Endometrial microvascular endothelial cells (primary cell): ENCODE measurements around the gene CLIP2. TPM values are rescaled to one million over a fixed set of nuclear protein-coding genes. Genes with fewer than 3 reads are reported as not detected.
"Not testable (repeated sequence)": the region's sequence is repeated elsewhere in the genome, so short reads cannot be mapped to it uniquely, and the experiment has no call there.

Experiments used
- in situ Hi-C: cut with HindIII; loops from 2 replicates; pipeline ENCODE4 v1.10.0; 2017; ENCODE audit warnings: low sequenced_read_pairs, low pct_unique_long_range_greater_than_20kb; ENCODE audit errors: inconsistent ontology term
- total RNA-seq: library from RNA; depleted of rRNA; stranded (reverse); fragments of >200 nt; gene quantifications from one replicate; pipeline ENCODE4 v1.2.3, GENCODE V29; 2015; ENCODE audit errors: inconsistent ontology term

Gene CLIP2
- total RNA-seq, 1 donor from 2014 or later: 19.3 TPM

- in situ Hi-C loops: not testable (repeated sequence)
These were observed 95.6 kb downstream of the CLIP2 start for GRCh38 chr7:74384854-74385253.

- in situ Hi-C loops: no loop called here
These were observed 98.4 kb downstream of the CLIP2 start for GRCh38 chr7:74387606-74388005.

- in situ Hi-C loops: no loop called here
These were observed 99.7 kb downstream of the CLIP2 start for GRCh38 chr7:74388880-74389415.

GRCh38 chr7:74393722-74394121 lies 104.5 kb downstream of the CLIP2 start:
- in situ Hi-C loops: not testable (repeated sequence)

- in situ Hi-C loops: not testable (repeated sequence)
These were observed 105.4 kb downstream of the CLIP2 start for GRCh38 chr7:74394601-74395000.

- in situ Hi-C loops: no loop called here
These were observed 106.6 kb downstream of the CLIP2 start for GRCh38 chr7:74395745-74396311.

GRCh38 chr7:74396993-74397392 lies 107.8 kb downstream of the CLIP2 start:
- in situ Hi-C loops: no loop called here

GRCh38 chr7:74398426-74398825 lies 109.2 kb downstream of the CLIP2 start:
- in situ Hi-C loops: no loop called here

GRCh38 chr7:74399006-74399405 lies 109.8 kb downstream of the CLIP2 start:
- in situ Hi-C loops: no loop called here

- in situ Hi-C loops: loop anchor here (25.0 kb wide), 1 partner anchor 213 kb away; no protein-coding TSS in a partner anchor
These were observed 111.4 kb downstream of the CLIP2 start for GRCh38 chr7:74400420-74401136.

GRCh38 chr7:74401137-74401859 lies 112.1 kb downstream of the CLIP2 start:
- in situ Hi-C loops: loop anchor here (25.0 kb wide), 1 partner anchor 214 kb away; no protein-coding TSS in a partner anchor

GRCh38 chr7:74402668-74403067 lies 113.5 kb downstream of the CLIP2 start:
- in situ Hi-C loops: loop anchor here (25.0 kb wide), 1 partner anchor 215 kb away; no protein-coding TSS in a partner anchor

- in situ Hi-C loops: loop anchor here (25.0 kb wide), 1 partner anchor 216 kb away; no protein-coding TSS in a partner anchor
These were observed 114.5 kb downstream of the CLIP2 start for GRCh38 chr7:74403521-74404387.

GRCh38 chr7:74404388-74404700 lies 115.1 kb downstream of the CLIP2 start:
- in situ Hi-C loops: loop anchor here (25.0 kb wide), 1 partner anchor 217 kb away; no protein-coding TSS in a partner anchor

- in situ Hi-C loops: loop anchor here (25.0 kb wide), 1 partner anchor 217 kb away; no protein-coding TSS in a partner anchor
These were observed 115.5 kb downstream of the CLIP2 start for GRCh38 chr7:74404741-74405140.

- in situ Hi-C loops: loop anchor here (25.0 kb wide), 1 partner anchor 218 kb away; no protein-coding TSS in a partner anchor
These were observed 116.1 kb downstream of the CLIP2 start for GRCh38 chr7:74405191-74405898.

GRCh38 chr7:74405899-74406512 lies 116.8 kb downstream of the CLIP2 start:
- in situ Hi-C loops: loop anchor here (25.0 kb wide), 1 partner anchor 219 kb away; no protein-coding TSS in a partner anchor
